Tibial artery (tissue), 4 donors: ENCODE data around the gene GKN2.

Experiments
- DNase-seq, 2 donors: peaks; one replicate each; pipeline ENCODE4 v3.0.0-alpha.2; 2019
- H3K27ac ChIP-seq, 2 donors: fragments of 200-600 bp; sonication (generic) in 1 of 2; 1 replicate in 1 of 2; 2 replicates in 1 of 2; pipeline ENCODE4 v1.5.1; 2018 to 2019; ENCODE audit warnings: mild to moderate bottlenecking in 1 of 2
- H3K27me3 ChIP-seq, 2 donors: fragments of 200-600 bp; sonication (generic) in 1 of 2; one replicate each; pipeline versions ENCODE4 v1.5.1 to v1.6.0; 2016 to 2019
- H3K36me3 ChIP-seq, 3 donors: fragments of 200-600 bp; sonication (generic) in 2 of 3; one replicate each; pipeline ENCODE4 v1.5.1; 2016 to 2019; ENCODE audit warnings: mild to moderate bottlenecking in 2 of 3
- H3K4me1 ChIP-seq, 4 donors: fragments of 200-600 bp; sonication (generic) in 2 of 4; 1 replicate in 3 of 4; 2 replicates in 1 of 4; pipeline ENCODE4 v1.5.1; 2016 to 2019
- H3K4me3 ChIP-seq, 2 donors: fragments of 200-600 bp; sonication (generic) in 1 of 2; 1 replicate in 1 of 2; 2 replicates in 1 of 2; pipeline ENCODE4 v1.5.1; 2018 to 2019; ENCODE audit warnings: mild to moderate bottlenecking in 2 of 2
- H3K9me3 ChIP-seq, 3 donors: fragments of 200-600 bp; sonication (generic) in 1 of 3; one replicate each; pipeline ENCODE4 v1.5.1; 2016 to 2019
- intact Hi-C: fragments of 100-400 bp; cut with DNase I; formaldehyde crosslinking; loops from one replicate; pipeline ENCODE4 v1.15.0; 2023; ENCODE audit warnings: low total_unique reads
- TF ChIP-seq, protein P1 (sequence below), 2 experiments: fragments of 200-600 bp in 1 of 2; fragments of 450-650 bp in 1 of 2; IDR thresholded peaks; one replicate each; pipeline ENCODE4 v1.5.1; 2017 to 2019; ENCODE audit warnings: antibody characterized with exemption in 2 of 2, mild to moderate bottlenecking in 1 of 2, moderate library complexity in 1 of 2

The GKN2 gene

DNA sequence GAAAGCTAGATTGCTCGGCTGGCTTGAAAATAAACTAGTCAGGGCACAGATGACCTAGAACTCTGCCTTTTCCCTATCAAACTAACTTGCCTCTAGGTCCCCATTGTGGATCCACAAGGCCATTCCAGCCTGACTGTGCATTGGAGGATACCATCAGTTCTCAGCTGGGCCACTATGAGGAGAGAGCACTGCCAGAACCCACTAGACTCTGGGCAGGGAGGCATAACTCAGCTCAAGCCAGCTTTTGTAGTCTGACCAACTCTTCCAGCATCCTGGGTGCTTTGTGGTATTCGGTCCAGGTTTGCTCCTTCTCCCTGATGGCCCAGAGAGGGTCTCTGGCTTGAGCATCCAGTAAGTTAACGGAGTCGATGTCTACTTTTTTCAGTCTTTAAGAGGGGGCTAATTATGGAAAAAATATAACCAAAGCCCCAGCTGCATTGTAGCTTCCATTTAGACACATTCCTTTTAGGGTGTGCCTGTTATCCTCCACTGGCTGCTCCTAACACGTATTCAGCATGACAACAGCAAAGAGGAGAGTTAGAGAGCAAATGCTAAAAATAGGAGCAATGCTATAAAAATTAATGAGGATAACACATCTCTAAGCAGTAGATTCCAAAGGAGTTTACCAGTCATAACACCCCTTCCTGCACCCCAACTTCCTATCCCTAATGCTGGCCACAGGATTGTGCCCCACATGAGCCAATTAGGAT is 15.2 kb downstream of the GKN2 start:
- Histone ChIP-seq H3K4me3 (no peak overlapping the region), H3K27ac (no peak overlapping the region), H3K4me1 (peaks cover 0 to 18% (median 8%) of the 10 kb centered on the region in 4 donors), H3K9me3 (peaks cover 0 to 4% (median 0%) of the 10 kb centered on the region in 3 donors), H3K36me3 (no peaks in the 10 kb centered on the region), H3K27me3 (no peaks in the 10 kb centered on the region)
- DNase-seq: no peak
- intact Hi-C loops: no loop called here
- TF ChIP-seq, protein P1, sequence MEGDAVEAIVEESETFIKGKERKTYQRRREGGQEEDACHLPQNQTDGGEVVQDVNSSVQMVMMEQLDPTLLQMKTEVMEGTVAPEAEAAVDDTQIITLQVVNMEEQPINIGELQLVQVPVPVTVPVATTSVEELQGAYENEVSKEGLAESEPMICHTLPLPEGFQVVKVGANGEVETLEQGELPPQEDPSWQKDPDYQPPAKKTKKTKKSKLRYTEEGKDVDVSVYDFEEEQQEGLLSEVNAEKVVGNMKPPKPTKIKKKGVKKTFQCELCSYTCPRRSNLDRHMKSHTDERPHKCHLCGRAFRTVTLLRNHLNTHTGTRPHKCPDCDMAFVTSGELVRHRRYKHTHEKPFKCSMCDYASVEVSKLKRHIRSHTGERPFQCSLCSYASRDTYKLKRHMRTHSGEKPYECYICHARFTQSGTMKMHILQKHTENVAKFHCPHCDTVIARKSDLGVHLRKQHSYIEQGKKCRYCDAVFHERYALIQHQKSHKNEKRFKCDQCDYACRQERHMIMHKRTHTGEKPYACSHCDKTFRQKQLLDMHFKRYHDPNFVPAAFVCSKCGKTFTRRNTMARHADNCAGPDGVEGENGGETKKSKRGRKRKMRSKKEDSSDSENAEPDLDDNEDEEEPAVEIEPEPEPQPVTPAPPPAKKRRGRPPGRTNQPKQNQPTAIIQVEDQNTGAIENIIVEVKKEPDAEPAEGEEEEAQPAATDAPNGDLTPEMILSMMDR (IDR thresholded peaks at IDR 0.05): no peak

DNA sequence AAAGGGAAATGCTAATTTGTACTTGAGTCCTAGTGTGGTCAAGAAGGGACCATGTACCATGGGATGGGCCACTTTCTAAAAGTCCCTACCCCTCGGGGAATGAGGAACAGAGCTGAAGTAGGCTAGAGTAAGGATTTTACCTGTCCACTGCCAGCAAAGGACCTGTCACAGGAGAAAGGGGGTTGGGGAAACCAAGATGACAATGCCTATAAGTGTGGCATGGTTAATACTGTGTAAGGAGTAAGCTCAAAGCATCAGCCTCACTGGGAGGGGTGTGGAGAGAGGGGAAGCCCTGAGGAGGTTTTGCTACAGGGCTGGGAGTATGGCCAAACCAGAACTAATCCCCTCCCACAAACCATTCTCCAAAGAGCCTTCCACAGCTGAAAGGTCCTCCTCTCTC is 15.8 kb downstream of the GKN2 start:
- Histone ChIP-seq H3K36me3 (no peaks in the 10 kb centered on the region), H3K9me3 (peaks cover 0 to 4% (median 0%) of the 10 kb centered on the region in 3 donors), H3K4me3 (no peak overlapping the region), H3K27ac (no peak overlapping the region), H3K4me1 (peaks cover 0 to 24% (median 13%) of the 10 kb centered on the region in 4 donors), H3K27me3 (no peaks in the 10 kb centered on the region)
- intact Hi-C loops: no loop called here
- TF ChIP-seq, protein P1 (IDR thresholded peaks at IDR 0.05): no peak
- DNase-seq: no peak

DNA sequence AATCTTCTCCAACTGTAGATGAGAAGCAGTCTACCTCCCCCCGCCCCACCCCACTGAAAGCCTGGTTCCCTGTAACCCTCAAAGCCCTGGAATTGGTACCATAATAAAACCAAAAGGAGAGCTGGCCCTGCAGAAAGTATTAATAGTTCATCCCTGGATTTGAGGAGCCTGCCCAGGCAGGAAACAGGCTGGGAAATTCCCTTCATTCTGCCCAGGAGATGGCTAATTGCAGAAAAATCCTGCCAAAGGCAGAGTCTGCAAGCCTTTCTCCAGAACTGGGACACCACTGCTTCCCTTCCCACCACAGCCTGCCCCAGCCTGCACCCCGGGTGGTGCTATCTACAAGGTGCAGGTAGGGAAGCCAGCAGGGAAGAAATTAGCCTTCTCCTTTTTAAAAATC is 16.3 kb downstream of the GKN2 start:
- no peaks in the 10 kb centered on the region for H3K27me3 ChIP-seq
- TF ChIP-seq, protein P1 (IDR thresholded peaks at IDR 0.05): no peak
- H3K36me3 ChIP-seq: no peaks in the 10 kb centered on the region

DNA sequence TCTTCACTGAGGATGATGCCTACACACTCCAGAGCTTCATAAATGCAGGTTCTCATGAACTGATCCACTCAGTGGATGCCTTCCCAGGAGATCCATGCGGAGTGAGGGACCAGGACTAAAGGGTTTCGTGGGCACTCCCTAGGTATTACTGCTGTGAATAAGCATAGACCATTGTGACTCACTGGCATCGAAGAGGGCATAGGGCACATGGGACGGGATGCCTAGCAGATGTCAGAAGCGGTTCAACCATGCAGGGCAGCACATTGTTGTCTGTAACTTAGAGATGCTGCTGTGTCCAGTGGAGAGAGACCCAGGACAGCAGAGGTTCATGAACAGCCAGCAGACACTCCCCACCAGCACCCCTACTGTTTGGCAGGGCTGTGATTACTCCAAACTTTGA is 17.2 kb downstream of the GKN2 start:
- Histone ChIP-seq H3K9me3 (peaks cover 0 to 4% (median 0%) of the 10 kb centered on the region in 3 donors), H3K36me3 (no peaks in the 10 kb centered on the region), H3K27ac (no peak overlapping the region), H3K4me1 (peaks cover 0 to 25% (median 15%) of the 10 kb centered on the region in 4 donors), H3K27me3 (no peaks in the 10 kb centered on the region), H3K4me3 (no peak overlapping the region)
- no peak for DNase-seq
- TF ChIP-seq, protein P1 (IDR thresholded peaks at IDR 0.05): no peak
- intact Hi-C loops: no loop called here

More for the DNA sequence above, 16.3 kb downstream of the GKN2 start:
- Histone ChIP-seq H3K4me3 (no peak overlapping the region), H3K27ac (no peak overlapping the region), H3K9me3 (peaks cover 0 to 4% (median 0%) of the 10 kb centered on the region in 3 donors), H3K4me1 (peaks cover 0 to 25% (median 15%) of the 10 kb centered on the region in 4 donors)
- intact Hi-C loops: no loop called here
- DNase-seq: no peak

DNA sequence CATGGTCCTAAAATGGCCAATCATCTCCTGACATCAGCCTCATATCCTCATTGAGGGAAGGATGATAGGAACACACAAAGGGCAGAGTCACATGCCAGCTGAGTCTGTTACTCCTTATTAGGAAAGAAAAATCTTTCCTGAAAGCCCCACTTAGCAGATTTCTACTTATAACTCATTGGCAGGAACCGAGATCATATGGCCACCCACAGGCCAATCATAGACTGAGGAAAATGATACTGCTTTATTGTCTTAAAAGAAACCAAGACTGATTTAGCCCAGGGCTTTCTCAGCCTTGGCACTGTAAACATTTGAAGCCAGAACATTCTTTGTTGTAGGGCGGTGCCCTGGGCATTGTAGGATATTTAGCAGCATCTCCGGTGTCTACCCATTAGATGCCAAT is 18.7 kb downstream of the GKN2 start:
- DNase-seq: no peak
- Histone ChIP-seq H3K27me3 (no peaks in the 10 kb centered on the region), H3K27ac (no peak overlapping the region), H3K36me3 (no peaks in the 10 kb centered on the region), H3K4me1 (peaks cover 0 to 25% (median 15%) of the 10 kb centered on the region in 4 donors), H3K4me3 (no peak overlapping the region), H3K9me3 (no peaks in the 10 kb centered on the region)
- TF ChIP-seq, protein P1 (IDR thresholded peaks at IDR 0.05): no peak
- intact Hi-C loops: no loop called here
